OCI-LY1 (cell line): ENCODE data around the gene HORMAD2.

Experiments used
- EZH2 ChIP-seq: fragments of 200-600 bp; sonication (generic), shearing (Covaris generic); IDR thresholded peaks from 2 replicates; pipeline ENCODE4 v1.8.0; 2017; ENCODE audit warnings: borderline replicate concordance, mixed run types, mild to moderate bottlenecking, antibody characterized with exemption, low read length, moderate library complexity, mixed read lengths
- TF ChIP-seq, protein P1 (sequence below): fragments of 200-600 bp; sonication (generic), shearing (Covaris generic); IDR thresholded peaks from 2 replicates; pipeline ENCODE4 v1.5.1; 2017; ENCODE audit warnings: mild to moderate bottlenecking, antibody characterized with exemption, low read length, moderate library complexity, mixed read lengths

GRCh38 chr22:30105483-30105882 lies 25.2 kb downstream of the HORMAD2 start:
- TF ChIP-seq, protein P1, sequence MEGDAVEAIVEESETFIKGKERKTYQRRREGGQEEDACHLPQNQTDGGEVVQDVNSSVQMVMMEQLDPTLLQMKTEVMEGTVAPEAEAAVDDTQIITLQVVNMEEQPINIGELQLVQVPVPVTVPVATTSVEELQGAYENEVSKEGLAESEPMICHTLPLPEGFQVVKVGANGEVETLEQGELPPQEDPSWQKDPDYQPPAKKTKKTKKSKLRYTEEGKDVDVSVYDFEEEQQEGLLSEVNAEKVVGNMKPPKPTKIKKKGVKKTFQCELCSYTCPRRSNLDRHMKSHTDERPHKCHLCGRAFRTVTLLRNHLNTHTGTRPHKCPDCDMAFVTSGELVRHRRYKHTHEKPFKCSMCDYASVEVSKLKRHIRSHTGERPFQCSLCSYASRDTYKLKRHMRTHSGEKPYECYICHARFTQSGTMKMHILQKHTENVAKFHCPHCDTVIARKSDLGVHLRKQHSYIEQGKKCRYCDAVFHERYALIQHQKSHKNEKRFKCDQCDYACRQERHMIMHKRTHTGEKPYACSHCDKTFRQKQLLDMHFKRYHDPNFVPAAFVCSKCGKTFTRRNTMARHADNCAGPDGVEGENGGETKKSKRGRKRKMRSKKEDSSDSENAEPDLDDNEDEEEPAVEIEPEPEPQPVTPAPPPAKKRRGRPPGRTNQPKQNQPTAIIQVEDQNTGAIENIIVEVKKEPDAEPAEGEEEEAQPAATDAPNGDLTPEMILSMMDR, result no peak
- TF ChIP-seq EZH2, result no peak
